B cell (primary cell): ENCODE results near the gene EHBP1. TPM values are rescaled to one million over a fixed set of nuclear protein-coding genes. Genes with fewer than 3 reads are reported as not detected.

Experiments used
- ATAC-seq: fragments of 200-7000 bp; cut with Tn5 transposase; one replicate; pipeline ENCODE4 v1.10.0; 2021; ENCODE audit warnings: low read depth, mild to moderate bottlenecking, moderate number of reproducible peaks, moderate library complexity
- CTCF ChIA-PET: fragments of 350-600 bp; sonication (Branson Sonifier 250); formaldehyde crosslinking; loops from one replicate; lab custom pipeline; 2021; ENCODE audit warnings: antibody characterized with exemption, inconsistent platforms; lab: Charles Lee
- POLR2A ChIA-PET: fragments of 350-600 bp; sonication (Branson Sonifier 250); formaldehyde crosslinking; loops from one replicate; lab custom pipeline; 2021; ENCODE audit warnings: antibody characterized with exemption; lab: Charles Lee
- DNase-seq: peaks from one replicate; pipeline ENCODE4 v3.0.0; 2013
- H2AFZ ChIP-seq: 2 replicates; pipeline ENCODE4 v1.6.1; 2012; ENCODE audit warnings: mild to moderate bottlenecking, low read depth, low read length; ENCODE audit not compliant: insufficient read depth, poor library complexity, severe bottlenecking
- H3K27ac ChIP-seq, 2 donors: 1 replicate in 1 of 2; 2 replicates in 1 of 2; pipeline ENCODE4 v1.5.1; 2012 to 2013; ENCODE audit warnings: low read length in 2 of 2, mild to moderate bottlenecking in 2 of 2, moderate library complexity in 1 of 2
- H3K27me3 ChIP-seq, 4 experiments: fragments of 200-600 bp in 1 of 4; sonication (generic) in 1 of 4; replicated peaks in 1 of 4; 1 replicate in 2 of 4; 2 replicates in 2 of 4; pipeline versions ENCODE4 v1.6.1 to v1.7.0; 2013 to 2016; ENCODE audit warnings: low read length in 3 of 4, mild to moderate bottlenecking in 2 of 4, mixed read lengths in 1 of 4, moderate library complexity in 1 of 4; ENCODE audit not compliant: insufficient read depth in 4 of 4, control insufficient read depth in 3 of 4; ENCODE audit errors: control extremely low read depth in 1 of 4
- H3K36me3 ChIP-seq, 2 experiments: replicated peaks in 1 of 2; 1 replicate in 1 of 2; 2 replicates in 1 of 2; pipeline versions ENCODE4 v1.6.1 to v1.7.1; 2013; ENCODE audit warnings: low read length in 1 of 2; ENCODE audit not compliant: insufficient read depth in 2 of 2, control insufficient read depth in 1 of 2; ENCODE audit errors: control extremely low read depth in 1 of 2, extremely low read depth in 1 of 2
- H3K4me1 ChIP-seq, 2 donors: fragments of 200-600 bp in 1 of 2; sonication (generic) in 1 of 2; 1 replicate in 1 of 2; 2 replicates in 1 of 2; pipeline versions ENCODE4 v1.5.1 to v1.6.1; 2013 to 2017; ENCODE audit warnings: low read length in 2 of 2; ENCODE audit not compliant: control insufficient read depth in 2 of 2, insufficient read depth in 2 of 2
- H3K4me2 ChIP-seq: replicated peaks from 2 replicates; pipeline ENCODE3; 2012; ENCODE audit warnings: mild to moderate bottlenecking, low read depth, low read length; ENCODE audit not compliant: poor library complexity, severe bottlenecking
- H3K4me3 ChIP-seq, 5 experiments: fragments of 200-600 bp in 1 of 5; sonication (generic) in 1 of 5; 1 replicate in 3 of 5; 2 replicates in 2 of 5; pipeline versions ENCODE4 v1.5.1 to v1.7.0; 2011 to 2016; ENCODE audit warnings: low read length in 4 of 5, mild to moderate bottlenecking in 4 of 5, low read depth in 2 of 5, control low read depth in 1 of 5, moderate library complexity in 1 of 5; ENCODE audit not compliant: insufficient read depth in 1 of 5; ENCODE audit errors: control extremely low read depth in 1 of 5, extremely low read depth in 1 of 5
- H3K79me2 ChIP-seq: fragments of 200-600 bp; sonication (generic); one replicate; pipeline ENCODE4 v1.6.0; 2016; ENCODE audit warnings: low read length; ENCODE audit not compliant: control insufficient read depth, insufficient read depth
- H3K9ac ChIP-seq: fragments of 200-600 bp; sonication (generic); 2 replicates; pipeline ENCODE4 v1.6.1; 2017; ENCODE audit warnings: mild to moderate bottlenecking, low read length, moderate library complexity
- H3K9me3 ChIP-seq, 3 donors: one replicate each; pipeline versions ENCODE4 v1.6.1 to v1.7.1; 2013; ENCODE audit warnings: low read length in 2 of 3; ENCODE audit not compliant: control insufficient read depth in 2 of 3, insufficient read depth in 1 of 3; ENCODE audit errors: control extremely low read depth in 1 of 3
- H4K20me1 ChIP-seq: 2 replicates; pipeline ENCODE4 v1.6.0; 2012; ENCODE audit warnings: mild to moderate bottlenecking, low read length; ENCODE audit not compliant: insufficient read depth, control insufficient read depth, poor library complexity, severe bottlenecking
- H3K27ac Mint-ChIP-seq: one replicate; pipeline ENCODE4 v1.8.0; 2021; ENCODE audit warnings: mixed read lengths
- H3K27me3 Mint-ChIP-seq: one replicate; pipeline ENCODE4 v1.8.0; 2021; ENCODE audit warnings: mixed read lengths
- H3K4me1 Mint-ChIP-seq: one replicate; pipeline ENCODE4 v1.8.0; 2021; ENCODE audit warnings: mixed read lengths
- H3K4me3 Mint-ChIP-seq: one replicate; pipeline ENCODE4 v1.8.0; 2021; ENCODE audit warnings: mixed read lengths
- H3K9me3 Mint-ChIP-seq: one replicate; pipeline ENCODE4 v1.8.0; 2022; ENCODE audit warnings: mixed read lengths; ENCODE audit not compliant: insufficient read depth
- CTCF ChIP-seq: fragments of 200-600 bp; IDR thresholded peaks from one replicate; pipeline ENCODE4 v1.8.0; 2022; ENCODE audit warnings: antibody characterized with exemption, mild to moderate bottlenecking
- EZH2 ChIP-seq: IDR thresholded peaks from 2 replicates; pipeline ENCODE4 v1.6.1; 2012; ENCODE audit warnings: borderline replicate concordance, low read depth, mild to moderate bottlenecking, moderate library complexity, low read length; ENCODE audit not compliant: insufficient read depth, poor library complexity, severe bottlenecking
- WGBS: methylation state at CpG from one replicate; pipeline ENCODE4 v1.1.5; 2013; ENCODE audit warnings: missing lambda C conversion rate; ENCODE audit not compliant: insufficient coverage; 5-methylcytosine and 5-hydroxymethylcytosine counted together
- intact Hi-C: fragments of 100-400 bp; cut with micrococcal nuclease; formaldehyde crosslinking; loops from one replicate; pipeline ENCODE4 v1.10.0; 2022
- polyA plus RNA-seq: library from polyadenylated mRNA; depleted of rRNA; stranded (reverse); fragments of >200 nt; gene quantifications from 2 replicates; pipeline ENCODE4 v1.2.3, GENCODE V29; 2012
- total RNA-seq, 2 donors: library from RNA; stranded (reverse); fragments of 120-200 nt in 1 of 2; gene quantifications; 1 replicate in 1 of 2; 2 replicates in 1 of 2; pipeline versions ENCODE4 v1.2.3 to v1.2.4, GENCODE V29; 2013 to 2022

The EHBP1 gene
- total and polyA plus RNA-seq, 2 donors (not counting 1 experiment from before 2014, with no cell fraction given) = 8.8 to 34.7 TPM

DNA sequence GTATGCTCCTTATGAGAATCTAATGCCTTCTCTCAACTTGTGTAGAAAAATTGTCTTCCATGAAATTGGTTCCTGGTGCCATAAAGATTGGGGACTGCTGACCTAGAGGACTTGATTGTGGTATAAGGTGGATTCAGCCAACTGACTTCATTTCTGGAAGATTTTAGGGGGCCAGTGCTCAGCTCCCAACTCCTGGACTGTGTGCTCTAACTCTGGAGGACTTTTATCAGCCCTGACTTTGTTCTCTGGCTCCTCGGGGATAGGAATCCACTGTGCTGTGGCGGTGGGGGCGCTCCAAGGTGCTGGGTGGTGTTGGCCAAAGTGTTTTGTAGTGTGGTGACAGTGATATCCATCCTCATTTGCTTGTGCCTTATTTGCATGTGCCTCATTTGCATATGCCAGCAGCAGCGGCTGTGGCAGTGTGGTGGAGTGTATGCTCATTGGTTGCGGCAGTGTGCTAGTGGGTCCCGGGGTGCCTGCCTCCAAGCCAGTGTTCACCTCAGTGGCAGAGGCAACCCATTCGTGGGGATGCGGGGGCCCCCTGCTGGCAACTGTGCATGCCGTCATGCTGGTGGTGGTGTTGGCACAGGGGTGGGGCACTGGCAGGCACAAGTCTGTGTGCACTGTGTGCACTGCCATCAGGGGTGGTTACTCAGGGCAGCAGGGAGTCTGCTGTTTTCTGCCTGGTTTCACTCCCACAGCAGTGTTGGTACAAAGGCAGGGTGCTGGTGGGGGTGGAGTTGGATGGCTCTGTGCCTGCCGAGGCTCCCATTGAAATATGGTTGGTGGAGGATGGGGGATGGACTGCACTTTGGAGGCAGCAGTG is 19.6 kb downstream of the EHBP1 start:
- POLR2A ChIA-PET = no interaction called here
- H3K4me3 Mint-ChIP-seq = no peak overlapping the region
- peaks cover 5 to 16% (median 5%) of the 10 kb centered on the region in 3 donors for H3K9me3 ChIP-seq
- no peaks in the 10 kb centered on the region for H3K27me3 Mint-ChIP-seq
- peaks cover 12% of the 10 kb centered on the region for H3K9me3 Mint-ChIP-seq
- TF ChIP-seq CTCF (no peak), EZH2 (no peak)
- WGBS = 95% methylated on average over 10 of the region's 10 CpGs
- H3K27ac Mint-ChIP-seq = no peak overlapping the region
- no peak overlapping the region for H3K4me2 ChIP-seq
- peaks cover 29% of the 10 kb centered on the region for H3K79me2 ChIP-seq
- H4K20me1 ChIP-seq = peaks cover 4% of the 10 kb centered on the region
- H3K9ac ChIP-seq = no peak overlapping the region
- H3K4me3 ChIP-seq = no peak overlapping the region
- H3K27ac ChIP-seq = no peak overlapping the region
- H3K4me1 Mint-ChIP-seq = peaks cover 20% of the 10 kb centered on the region
- H3K36me3 ChIP-seq = peaks cover 0 to 2% of the 10 kb centered on the region in 2 experiments
- H2AFZ ChIP-seq = no peak overlapping the region
- no peaks in the 10 kb centered on the region for H3K27me3 ChIP-seq
- peak; percentile 7 for ATAC-seq
- CTCF ChIA-PET = no interaction called here
- peak; percentile 7 for DNase-seq
- intact Hi-C loops = no loop called here
- H3K4me1 ChIP-seq = peaks cover 0 to 4% of the 10 kb centered on the region in 2 donors

GRCh38 chr2:62725712-62726055 is 20.2 kb downstream of the EHBP1 start:
- Histone ChIP-seq H3K27me3 (no peaks in the 10 kb centered on the region), H4K20me1 (peaks cover 4% of the 10 kb centered on the region), H3K4me1 (peaks cover 0 to 4% of the 10 kb centered on the region in 2 donors), H3K4me3 (no peak overlapping the region), H3K27ac (no peak overlapping the region), H3K9me3 (peaks cover 5 to 16% (median 5%) of the 10 kb centered on the region in 3 donors), H3K4me2 (no peak overlapping the region), H3K79me2 (peaks cover 35% of the 10 kb centered on the region), H2AFZ (no peak overlapping the region), H3K36me3 (peaks cover 0 to 2% of the 10 kb centered on the region in 2 experiments), H3K9ac (no peak overlapping the region)
- ATAC-seq (no peak), DNase-seq (peak; percentile 8)
- H3K9me3 Mint-ChIP-seq = peaks cover 15% of the 10 kb centered on the region
- POLR2A ChIA-PET = no interaction called here
- intact Hi-C loops = no loop called here
- H3K4me1 Mint-ChIP-seq = peaks cover 18% of the 10 kb centered on the region
- CTCF ChIA-PET = no interaction called here
- 97% methylated on average over 3 of the region's 3 CpGs for whole genome bisulfite sequencing
- H3K4me3 Mint-ChIP-seq = no peak overlapping the region
- TF ChIP-seq EZH2 = no peak
- no peak for TF ChIP-seq CTCF
- H3K27me3 Mint-ChIP-seq = no peaks in the 10 kb centered on the region
- no peak overlapping the region for H3K27ac Mint-ChIP-seq
